ENCODE results near the gene BRI3. TPM values are rescaled to one million over a fixed set of nuclear protein-coding genes. Genes with fewer than 3 reads are reported as not detected.

The BRI3 gene
- total RNA-seq, 1 donor from 2014 or later, result 344 TPM

- no peak overlapping the region for H3K27ac Mint-ChIP-seq (ENCODE audit: unreplicated experiment)
- no peak for DNase-seq (ENCODE audit: extremely low spot score, unreplicated experiment)
- H3K4me3 Mint-ChIP-seq (ENCODE audit: unreplicated experiment), result no peak overlapping the region
- no peaks in the 10 kb centered on the region for H3K27me3 Mint-ChIP-seq (ENCODE audit: unreplicated experiment)
- no peak for TF ChIP-seq CTCF (IDR thresholded peaks at IDR 0.05)
- peaks cover 3% of the 10 kb centered on the region for H3K36me3 Mint-ChIP-seq (ENCODE audit: unreplicated experiment)
- no peaks in the 10 kb centered on the region for H3K9me3 Mint-ChIP-seq (ENCODE audit: unreplicated experiment)
- H3K4me1 Mint-ChIP-seq (ENCODE audit: unreplicated experiment), result peaks cover 7% of the 10 kb centered on the region
These were observed 57.6 kb downstream of the BRI3 start for GRCh38 chr7:98339043-98339442.

- Mint-ChIP-seq H3K4me1 (ENCODE audit: unreplicated experiment) (peaks cover 7% of the 10 kb centered on the region), H3K27ac (ENCODE audit: unreplicated experiment) (peak overlapping the region; percentile 63), H3K27me3 (ENCODE audit: unreplicated experiment) (no peaks in the 10 kb centered on the region), H3K4me3 (ENCODE audit: unreplicated experiment) (no peak overlapping the region), H3K36me3 (ENCODE audit: unreplicated experiment) (peaks cover 3% of the 10 kb centered on the region), H3K9me3 (ENCODE audit: unreplicated experiment) (no peaks in the 10 kb centered on the region)
- no peak for TF ChIP-seq CTCF (IDR thresholded peaks at IDR 0.05)
- DNase-seq (ENCODE audit: extremely low spot score, unreplicated experiment), result no peak
These were observed 59.6 kb downstream of the BRI3 start for GRCh38 chr7:98341106-98341505.

Other genes with a start within 250 kb of the BRI3 start
- 15.4 and 21.4 TPM in 2 replicates for gene LMTK2, start 174.8 kb upstream of the BRI3 start, total RNA-seq
- not detected in 2 replicates for gene BHLHA15, start 70.2 kb upstream of the BRI3 start, total RNA-seq
- 33.6 and 38.7 TPM in 2 replicates for gene TECPR1, start 29.5 kb upstream of the BRI3 start, total RNA-seq
- gene BAIAP2L1, start 119.4 kb downstream of the BRI3 start, total RNA-seq, result 8.6 and 10.9 TPM in 2 replicates

Measured in osteocyte (in vitro differentiated cells).